Calu3 (cell line): ENCODE results near the gene STK10. TPM values are rescaled to one million over a fixed set of nuclear protein-coding genes. Genes with fewer than 3 reads are reported as not detected.

ENCODE experiments used
- BruUV-seq: library from RNA; stranded (reverse); fragments of 400-500 nt; replicated peaks from 2 replicates; lab custom pipeline; 2021; lab: Mats Ljungman, UMichigan
- CTCF ChIA-PET: fragments of 300-600 bp; sonication (Branson Sonifier 250); formaldehyde crosslinking; loops from one replicate; lab custom pipeline; 2022; ENCODE audit warnings: antibody characterized with exemption; lab: Charles Lee
- DNase-seq: peaks from one replicate; pipeline ENCODE4 v3.0.0; 2022
- H3K27ac Mint-ChIP-seq: one replicate; pipeline ENCODE4 v1.8.0; 2022; ENCODE audit warnings: mixed read lengths; ENCODE audit not compliant: unreplicated experiment
- H3K27me3 Mint-ChIP-seq: one replicate; pipeline ENCODE4 v1.8.0; 2022; ENCODE audit warnings: mixed read lengths; ENCODE audit not compliant: unreplicated experiment
- H3K36me3 Mint-ChIP-seq: one replicate; pipeline ENCODE4 v1.8.0; 2022; ENCODE audit warnings: mild to moderate bottlenecking, moderate library complexity, mixed read lengths; ENCODE audit not compliant: insufficient read depth, unreplicated experiment
- H3K4me1 Mint-ChIP-seq: one replicate; pipeline ENCODE4 v1.8.0; 2022; ENCODE audit warnings: mild to moderate bottlenecking, low read depth, mixed read lengths; ENCODE audit not compliant: unreplicated experiment
- H3K4me3 Mint-ChIP-seq: one replicate; pipeline ENCODE4 v1.8.0; 2022; ENCODE audit warnings: mild to moderate bottlenecking, low read depth, moderate library complexity, mixed read lengths; ENCODE audit not compliant: unreplicated experiment
- H3K9me3 Mint-ChIP-seq: one replicate; pipeline ENCODE4 v1.8.0; 2022; ENCODE audit warnings: low read depth, mixed read lengths; ENCODE audit not compliant: unreplicated experiment
- CTCF ChIP-seq: fragments of 200-600 bp; IDR thresholded peaks from one replicate; pipeline ENCODE4 v1.8.0; 2022; ENCODE audit warnings: antibody characterized with exemption; ENCODE audit not compliant: unreplicated experiment
- intact Hi-C: fragments of 100-400 bp; cut with micrococcal nuclease; formaldehyde crosslinking; loops from one replicate; pipeline ENCODE4 v1.10.0; 2022; ENCODE audit not compliant: unreplicated experiment
- total RNA-seq: library from RNA; stranded (reverse); gene quantifications from 2 replicates; pipeline ENCODE4 v1.2.3, GENCODE V29; 2022

The STK10 gene
- total RNA-seq, 1 experiment from 2014 or later: 27.4 TPM

- CTCF ChIA-PET: no interaction called here
- TF ChIP-seq CTCF: no peak
- H3K27ac Mint-ChIP-seq: no peak overlapping the region
Measured at GRCh38 chr5:172234031-172234430, 46.0 kb upstream of the STK10 start.

GRCh38 chr5:172229904-172230303, 41.9 kb upstream of the STK10 start:
- H3K4me1 Mint-ChIP-seq: peaks cover 6% of the 10 kb centered on the region
- H3K36me3 Mint-ChIP-seq: peaks cover 23% of the 10 kb centered on the region
- H3K27ac Mint-ChIP-seq: no peak overlapping the region
- H3K9me3 Mint-ChIP-seq: no peaks in the 10 kb centered on the region
- intact Hi-C loops: loop anchor here (5.0 kb wide), 1 partner anchor 808 kb away; no protein-coding TSS in a partner anchor
- BruUV-seq: no TSS peak
- no peak overlapping the region for H3K4me3 Mint-ChIP-seq
- CTCF ChIA-PET: interaction anchor here (0.5 kb wide), 2 partner anchors 19 to 39 kb away, joined by 3 to 4 read pairs; no protein-coding TSS in a partner anchor
- H3K27me3 Mint-ChIP-seq: no peaks in the 10 kb centered on the region
- no peak for TF ChIP-seq CTCF
- no peak for DNase-seq

More at GRCh38 chr5:172234031-172234430, 46.0 kb upstream of the STK10 start:
- no peaks in the 10 kb centered on the region for H3K9me3 Mint-ChIP-seq
- H3K4me3 Mint-ChIP-seq: no peak overlapping the region
- peaks cover 24% of the 10 kb centered on the region for H3K36me3 Mint-ChIP-seq
- no TSS peak for BruUV-seq
- intact Hi-C loops: loop anchor here (2.0 kb wide), 1 partner anchor 49 kb away; the partner anchor contains the start of gene UBTD2
- no peak for DNase-seq
- no peaks in the 10 kb centered on the region for H3K27me3 Mint-ChIP-seq
- H3K4me1 Mint-ChIP-seq: peaks cover 33% of the 10 kb centered on the region

GRCh38 chr5:172224996-172225395, 37.0 kb upstream of the STK10 start:
- H3K27me3 Mint-ChIP-seq: no peaks in the 10 kb centered on the region
- CTCF ChIA-PET: no interaction called here

GRCh38 chr5:172223901-172224873, 36.2 kb upstream of the STK10 start:
- Mint-ChIP-seq H3K27ac (no peak overlapping the region), H3K4me1 (no peaks in the 10 kb centered on the region), H3K36me3 (peaks cover 22% of the 10 kb centered on the region), H3K4me3 (no peak overlapping the region), H3K27me3 (no peaks in the 10 kb centered on the region), H3K9me3 (no peaks in the 10 kb centered on the region)
- BruUV-seq: no TSS peak
- TF ChIP-seq CTCF: no peak
- CTCF ChIA-PET: no interaction called here
- intact Hi-C loops: no loop called here
- DNase-seq: no peak

More at GRCh38 chr5:172224996-172225395, 37.0 kb upstream of the STK10 start:
- intact Hi-C loops: loop anchor here (5.0 kb wide), 1 partner anchor 803 kb away; no protein-coding TSS in a partner anchor
- no peak overlapping the region for H3K27ac Mint-ChIP-seq
- DNase-seq: no peak
- H3K9me3 Mint-ChIP-seq: no peaks in the 10 kb centered on the region
- TF ChIP-seq CTCF: no peak
- no peaks in the 10 kb centered on the region for H3K4me1 Mint-ChIP-seq
- H3K36me3 Mint-ChIP-seq: peaks cover 25% of the 10 kb centered on the region
- H3K4me3 Mint-ChIP-seq: no peak overlapping the region
- BruUV-seq: no TSS peak
